IMR-90 (cell line): ENCODE data around the gene SYT6. TPM values are rescaled to one million over a fixed set of nuclear protein-coding genes. Genes with fewer than 3 reads are reported as not detected.

Source experiments
- BHLHE40 ChIP-seq: fragments of 150-350 bp; IDR thresholded peaks from 2 replicates; pipeline ENCODE4 v1.6.1; 2016; ENCODE audit warnings: mild to moderate bottlenecking, low read depth, low read length
- CHD1 ChIP-seq: IDR thresholded peaks from 2 replicates; pipeline ENCODE4 v1.6.1; 2012; ENCODE audit warnings: low read depth, low read length, improper control_type of control experiment
- MXI1 ChIP-seq: IDR thresholded peaks from 2 replicates; pipeline ENCODE4 v1.6.1; 2012; ENCODE audit warnings: low read depth, mild to moderate bottlenecking, low read length, moderate library complexity, borderline replicate concordance
- polyA plus RNA-seq, 3 experiments: library from polyadenylated mRNA; depleted of rRNA; stranded (reverse); fragments of >200 nt; gene quantifications; 2 replicates each; pipeline ENCODE4 v1.2.3, GENCODE V29; 2012; ENCODE audit warnings: low replicate concordance in 1 of 3
- total RNA-seq: library from RNA; depleted of rRNA; stranded (reverse); fragments of >200 nt; gene quantifications from 2 replicates; pipeline ENCODE4 v1.2.3, GENCODE V29; 2012
- TF ChIP-seq, protein P1 (sequence below): fragments of 150-350 bp; IDR thresholded peaks from 2 replicates; pipeline ENCODE4 v1.6.1; 2016; ENCODE audit warnings: low read depth, mild to moderate bottlenecking, low read length, moderate library complexity, borderline replicate concordance

Gene SYT6
- total and polyA plus RNA-seq, 2 of the 4 experiments (the other 2 are of a cell fraction), result not detected

DNA sequence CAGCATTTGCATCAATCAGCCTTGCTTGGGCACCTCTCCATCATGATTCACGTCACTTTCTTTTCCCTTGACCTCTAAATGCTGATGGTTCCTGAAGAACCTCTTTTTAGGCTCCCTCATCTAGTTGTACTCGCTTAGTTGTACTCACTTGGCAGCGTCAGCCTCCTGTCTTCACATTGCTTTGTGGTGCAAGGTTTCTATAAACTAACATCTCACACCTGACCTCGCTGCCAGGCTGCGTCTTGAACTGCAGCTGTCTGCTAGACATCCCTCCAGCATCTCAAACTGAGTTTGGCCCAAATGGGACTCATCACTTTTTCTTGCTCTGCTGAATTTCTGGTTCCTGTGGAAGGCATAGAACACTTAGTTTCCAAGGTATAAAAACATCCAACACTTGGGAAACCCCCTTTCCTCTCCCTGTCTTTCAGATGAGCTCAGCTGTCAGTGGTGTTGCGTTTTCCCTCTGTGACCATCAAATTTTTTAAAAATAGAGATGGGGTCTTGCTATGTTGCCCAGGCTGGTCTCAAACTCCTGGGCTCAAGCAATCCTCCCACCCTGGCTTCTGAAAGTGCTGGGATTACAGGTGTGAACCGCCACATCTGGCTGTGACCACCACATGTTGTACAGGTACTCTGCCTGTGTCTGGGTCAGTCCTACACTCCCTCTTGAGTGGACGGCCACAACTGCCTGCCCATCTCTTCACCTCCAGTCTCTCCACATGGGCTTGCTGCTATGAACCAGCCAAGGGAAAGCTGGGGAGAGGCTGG lies 66.9 kb downstream of the SYT6 start (continued):
- TF ChIP-seq, protein P1, sequence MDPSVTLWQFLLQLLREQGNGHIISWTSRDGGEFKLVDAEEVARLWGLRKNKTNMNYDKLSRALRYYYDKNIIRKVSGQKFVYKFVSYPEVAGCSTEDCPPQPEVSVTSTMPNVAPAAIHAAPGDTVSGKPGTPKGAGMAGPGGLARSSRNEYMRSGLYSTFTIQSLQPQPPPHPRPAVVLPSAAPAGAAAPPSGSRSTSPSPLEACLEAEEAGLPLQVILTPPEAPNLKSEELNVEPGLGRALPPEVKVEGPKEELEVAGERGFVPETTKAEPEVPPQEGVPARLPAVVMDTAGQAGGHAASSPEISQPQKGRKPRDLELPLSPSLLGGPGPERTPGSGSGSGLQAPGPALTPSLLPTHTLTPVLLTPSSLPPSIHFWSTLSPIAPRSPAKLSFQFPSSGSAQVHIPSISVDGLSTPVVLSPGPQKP, result no peak
- TF ChIP-seq BHLHE40 (no peak), CHD1 (no peak), MXI1 (no peak)
